Glutamatergic neuron (in vitro differentiated cells): ENCODE data around the gene ARID1B. TPM values are rescaled to one million over a fixed set of nuclear protein-coding genes. Genes with fewer than 3 reads are reported as not detected.

ENCODE experiments used
- DNase-seq: peaks from one replicate; pipeline ENCODE4 v3.0.0; 2022
- H3K27ac Mint-ChIP-seq: one replicate; pipeline ENCODE4 v1.8.0; 2020; ENCODE audit warnings: mild to moderate bottlenecking, mixed read lengths, inconsistent platforms; ENCODE audit not compliant: unreplicated experiment
- H3K27me3 Mint-ChIP-seq: one replicate; pipeline ENCODE4 v1.8.0; 2020; ENCODE audit warnings: mild to moderate bottlenecking, moderate library complexity, mixed read lengths, inconsistent platforms; ENCODE audit not compliant: unreplicated experiment
- H3K36me3 Mint-ChIP-seq: one replicate; pipeline ENCODE4 v1.8.0; 2020; ENCODE audit warnings: mild to moderate bottlenecking, mixed read lengths, inconsistent platforms; ENCODE audit not compliant: unreplicated experiment
- H3K4me1 Mint-ChIP-seq: one replicate; pipeline ENCODE4 v1.8.0; 2020; ENCODE audit warnings: mild to moderate bottlenecking, low read depth, mixed read lengths, inconsistent platforms; ENCODE audit not compliant: unreplicated experiment
- H3K4me3 Mint-ChIP-seq: one replicate; pipeline ENCODE4 v1.8.0; 2020; ENCODE audit warnings: mild to moderate bottlenecking, mixed read lengths, inconsistent platforms; ENCODE audit not compliant: unreplicated experiment
- H3K9me3 Mint-ChIP-seq: one replicate; pipeline ENCODE4 v1.8.0; 2020; ENCODE audit warnings: mild to moderate bottlenecking, moderate library complexity, mixed read lengths, inconsistent platforms; ENCODE audit not compliant: unreplicated experiment
- CTCF ChIP-seq: fragments of 200-600 bp; sonication (generic); IDR thresholded peaks from one replicate; pipeline ENCODE4 v1.5.0; 2021; ENCODE audit not compliant: partially characterized antibody, unreplicated experiment
- total RNA-seq: library from RNA; stranded (reverse); fragmentation: NEBNext Ultra II Directional; extraction: Animal tissue kit (Norgen Biotek cat#: 25700); gene quantifications from one replicate; pipeline ENCODE4 v1.2.1, GENCODE V29; 2021; ENCODE audit not compliant: unreplicated experiment

Gene ARID1B
- total RNA-seq, 1 donor from 2014 or later: 202 TPM

- Mint-ChIP-seq H3K27me3 (peaks cover 3% of the 10 kb centered on the region), H3K4me1 (peaks cover 38% of the 10 kb centered on the region), H3K27ac (peak overlapping the region; percentile 34), H3K36me3 (no peaks in the 10 kb centered on the region), H3K9me3 (no peaks in the 10 kb centered on the region), H3K4me3 (no peak overlapping the region)
- no peak for DNase-seq
- no peak for TF ChIP-seq CTCF
Observed at GRCh38 chr6:157070403-157071107, 293.4 kb downstream of the ARID1B start.

- Mint-ChIP-seq H3K27me3 (peaks cover 6% of the 10 kb centered on the region), H3K27ac (no peak overlapping the region), H3K4me1 (peaks cover 33% of the 10 kb centered on the region), H3K4me3 (no peak overlapping the region), H3K9me3 (no peaks in the 10 kb centered on the region), H3K36me3 (no peaks in the 10 kb centered on the region)
- TF ChIP-seq CTCF: no peak
- no peak for DNase-seq
Observed at GRCh38 chr6:157072128-157072527, 294.9 kb downstream of the ARID1B start.

DNA sequence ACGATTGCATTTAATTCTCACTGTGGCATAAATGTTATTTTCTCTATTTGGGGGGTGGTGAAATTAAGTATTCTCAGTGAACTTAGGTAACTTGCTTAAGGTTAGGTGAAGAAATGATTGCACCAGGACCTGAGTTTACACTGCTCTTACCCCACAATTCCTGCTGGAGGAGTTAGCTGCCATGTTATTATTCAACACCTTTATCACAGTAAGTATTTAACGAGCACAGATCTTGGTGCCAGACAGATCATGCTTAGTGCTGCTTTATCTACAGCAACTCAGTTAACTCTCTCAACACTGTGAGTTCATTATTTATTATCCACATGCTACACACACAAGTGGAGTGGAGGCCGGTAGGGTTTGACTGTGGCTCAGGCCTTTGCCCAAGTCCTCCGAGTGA is 296.4 kb downstream of the ARID1B start:
- H3K9me3 Mint-ChIP-seq: peaks cover 2% of the 10 kb centered on the region
- H3K4me3 Mint-ChIP-seq: no peak overlapping the region
- no peak for TF ChIP-seq CTCF
- H3K36me3 Mint-ChIP-seq: no peaks in the 10 kb centered on the region
- no peak for DNase-seq
- no peak overlapping the region for H3K27ac Mint-ChIP-seq
- H3K4me1 Mint-ChIP-seq: peaks cover 36% of the 10 kb centered on the region
- peaks cover 11% of the 10 kb centered on the region for H3K27me3 Mint-ChIP-seq

- Mint-ChIP-seq H3K27me3 (peaks cover 11% of the 10 kb centered on the region), H3K9me3 (peaks cover 2% of the 10 kb centered on the region), H3K4me3 (no peak overlapping the region), H3K27ac (no peak overlapping the region), H3K4me1 (peaks cover 32% of the 10 kb centered on the region), H3K36me3 (no peaks in the 10 kb centered on the region)
- DNase-seq: no peak
- no peak for TF ChIP-seq CTCF
Observed at GRCh38 chr6:157074969-157075368, 297.8 kb downstream of the ARID1B start.
